ENCODE data around the gene ADIPOR2. TPM values are rescaled to one million over a fixed set of nuclear protein-coding genes. Genes with fewer than 3 reads are reported as not detected.
A peak's percentile ranks its signal among the peaks of the same experiment; 100 is the strongest.

ADIPOR2 gene
- total and polyA plus RNA-seq, 4 donors: 26.6 to 68.3 (median 41.7) TPM

DNA sequence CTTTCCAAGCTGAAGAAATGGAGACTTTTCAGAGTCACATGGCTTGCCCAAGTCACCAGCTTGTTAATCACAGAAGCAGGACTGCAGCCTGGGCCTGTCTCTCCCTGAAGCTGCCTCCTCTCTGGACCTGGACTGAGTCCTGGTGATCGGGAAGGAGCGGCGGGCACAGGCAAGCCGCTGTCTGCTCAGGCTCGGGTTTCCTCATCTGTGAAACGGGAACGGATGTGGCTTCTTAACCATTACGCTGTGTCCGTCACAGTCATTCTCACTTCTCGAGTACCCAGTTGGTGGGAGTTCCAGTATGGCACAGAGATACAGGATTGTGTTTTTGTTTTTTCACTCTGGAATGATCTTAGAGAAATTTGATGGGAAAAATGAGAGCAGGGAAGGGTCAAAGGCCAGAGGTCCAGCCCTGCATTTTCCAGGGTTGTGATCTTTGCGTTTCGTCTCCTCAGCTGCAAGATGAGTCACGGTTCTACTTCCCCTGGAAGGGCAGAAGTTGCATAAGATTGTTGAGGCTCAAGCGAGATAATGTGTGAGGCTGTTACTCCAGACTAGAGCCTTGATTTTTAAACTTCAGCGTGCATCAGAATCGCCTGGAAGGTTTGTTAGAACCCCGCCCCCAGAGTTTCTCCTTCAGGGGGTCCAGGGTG is 121.9 kb downstream of the ADIPOR2 start:
- Histone ChIP-seq H3K27me3 (ENCODE audit: control insufficient read depth in 4 of 4, insufficient read depth in 4 of 4, low read length in 3 of 4) (no peaks in the 10 kb centered on the region), H3K36me3 (ENCODE audit: control insufficient read depth in 4 of 4, insufficient read depth in 3 of 4, low read depth in 1 of 4, low read length in 3 of 4) (no peaks in the 10 kb centered on the region), H3K27ac (ENCODE audit: low read depth in 1 of 2, low read length in 2 of 2) (peak overlapping the region; percentile 55 to 61), H3K9me3 (ENCODE audit: control insufficient read depth in 4 of 4, low read length in 3 of 4) (no peaks in the 10 kb centered on the region), H3K4me3 (ENCODE audit: low read depth in 1 of 3, low read length in 3 of 3) (no peak overlapping the region), H3K4me1 (ENCODE audit: control insufficient read depth in 4 of 4, insufficient read depth in 4 of 4, low read length in 3 of 4) (no peaks in the 10 kb centered on the region), H3K9ac (ENCODE audit: low read depth in 1 of 2, low read length in 2 of 2) (no peak overlapping the region)
- TF ChIP-seq NR2F2 (IDR thresholded peaks at IDR 0.05) (peak; percentile 86), JUND (IDR thresholded peaks at IDR 0.05) (peak in 1 of 2 donors; percentile 66), TAF1 (conservative IDR thresholded peaks at IDR 0.05) (no peak)
- 73% methylated on average over 17 of the region's 17 CpGs for WGBS
- DNase-seq (ENCODE audit: low spot score): no peak

DNA sequence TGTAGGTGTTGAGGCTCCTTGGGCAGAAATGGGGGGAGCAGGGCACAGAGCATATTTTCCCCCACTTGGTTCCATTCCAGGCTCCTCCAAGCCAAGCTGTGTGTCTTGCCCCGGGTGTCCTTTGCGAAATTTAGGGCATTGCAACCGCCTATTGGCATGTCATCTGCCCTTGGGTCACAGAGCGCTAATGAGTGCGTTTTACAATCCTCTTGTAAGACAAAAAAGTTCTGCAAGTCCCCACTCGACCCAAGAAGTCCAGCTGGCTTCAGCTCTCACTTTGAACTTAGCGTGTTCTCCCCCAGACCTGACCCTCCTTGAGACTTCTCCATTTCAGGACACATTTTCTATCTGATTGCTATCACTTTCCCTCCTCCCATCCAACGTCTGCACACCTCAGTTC is 123.4 kb downstream of the ADIPOR2 start:
- Histone ChIP-seq H3K27me3 (ENCODE audit: control insufficient read depth in 4 of 4, insufficient read depth in 4 of 4, low read length in 3 of 4) (no peaks in the 10 kb centered on the region), H3K4me3 (ENCODE audit: low read depth in 1 of 3, low read length in 3 of 3) (no peak overlapping the region), H3K4me1 (ENCODE audit: control insufficient read depth in 4 of 4, insufficient read depth in 4 of 4, low read length in 3 of 4) (no peaks in the 10 kb centered on the region), H3K9me3 (ENCODE audit: control insufficient read depth in 4 of 4, low read length in 3 of 4) (no peaks in the 10 kb centered on the region), H3K27ac (ENCODE audit: low read depth in 1 of 2, low read length in 2 of 2) (no peak overlapping the region), H3K9ac (ENCODE audit: low read depth in 1 of 2, low read length in 2 of 2) (no peak overlapping the region), H3K36me3 (ENCODE audit: control insufficient read depth in 4 of 4, insufficient read depth in 3 of 4, low read depth in 1 of 4, low read length in 3 of 4) (no peaks in the 10 kb centered on the region)
- TF ChIP-seq MAX (IDR thresholded peaks at IDR 0.05) (no peak), ATF3 (IDR thresholded peaks at IDR 0.05) (no peak), HNF4A (conservative IDR thresholded peaks at IDR 0.05) (no peak)
- 76% methylated on average over 8 of the region's 8 CpGs for WGBS
- DNase-seq (ENCODE audit: low spot score): no peak

DNA sequence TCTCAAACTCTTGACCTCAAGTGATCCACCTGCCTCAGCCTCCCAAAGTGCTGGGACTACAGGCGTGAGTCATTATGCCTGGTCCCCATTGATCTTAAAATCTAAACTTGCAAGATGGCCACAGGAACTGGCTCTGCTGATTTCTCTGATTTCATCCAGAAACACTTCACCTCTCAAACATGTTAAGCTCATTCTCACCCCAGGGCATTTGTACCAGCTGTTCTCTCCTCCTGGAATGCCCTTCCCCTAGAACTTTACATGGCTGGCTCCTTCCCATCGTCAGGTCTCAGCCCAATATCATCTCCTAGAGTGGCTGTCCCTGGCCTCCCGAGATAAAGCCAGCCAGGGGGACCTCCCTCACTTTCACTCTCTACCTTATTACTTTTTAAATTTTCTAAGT is 124.2 kb downstream of the ADIPOR2 start:
- Histone ChIP-seq H3K9ac (ENCODE audit: low read depth in 1 of 2, low read length in 2 of 2) (no peak overlapping the region), H3K4me3 (ENCODE audit: low read depth in 1 of 3, low read length in 3 of 3) (no peak overlapping the region), H3K36me3 (ENCODE audit: control insufficient read depth in 4 of 4, insufficient read depth in 3 of 4, low read depth in 1 of 4, low read length in 3 of 4) (no peaks in the 10 kb centered on the region), H3K4me1 (ENCODE audit: control insufficient read depth in 4 of 4, insufficient read depth in 4 of 4, low read length in 3 of 4) (no peaks in the 10 kb centered on the region), H3K27ac (ENCODE audit: low read depth in 1 of 2, low read length in 2 of 2) (no peak overlapping the region), H3K9me3 (ENCODE audit: control insufficient read depth in 4 of 4, low read length in 3 of 4) (no peaks in the 10 kb centered on the region), H3K27me3 (ENCODE audit: control insufficient read depth in 4 of 4, insufficient read depth in 4 of 4, low read length in 3 of 4) (peaks cover 0 to 3% (median 0%) of the 10 kb centered on the region in 4 donors)
- TF ChIP-seq NR2F2 (IDR thresholded peaks at IDR 0.05): no peak
- TF ChIP-seq JUND (IDR thresholded peaks at IDR 0.05): no peak
- no peak for TF ChIP-seq HNF4A (conservative IDR thresholded peaks at IDR 0.05)
- TF ChIP-seq TAF1 (conservative IDR thresholded peaks at IDR 0.05): no peak
- TF ChIP-seq CTCF (IDR thresholded peaks at IDR 0.05; ENCODE audit: low read depth, low read length, missing input control): no peak
- no peak for TF ChIP-seq EGR1 (IDR thresholded peaks at IDR 0.05; ENCODE audit: low read depth in 2 of 2)
- TF ChIP-seq REST (IDR thresholded peaks at IDR 0.05): no peak
- no peak for TF ChIP-seq ATF3 (IDR thresholded peaks at IDR 0.05)
- TF ChIP-seq RAD21 (IDR thresholded peaks at IDR 0.05): no peak
- whole genome bisulfite sequencing: 81% methylated on average over 3 of the region's 3 CpGs
- DNase-seq (ENCODE audit: low spot score): no peak
